HL-60 (cell line): ENCODE measurements around the gene A2M.

Experiments used
- CTCF ChIP-seq: IDR thresholded peaks from one replicate; pipeline ENCODE4 v1.5.1; 2011; ENCODE audit warnings: low read length, control low read depth, inconsistent platforms; ENCODE audit not compliant: insufficient read depth
- POLR2AphosphoS5 ChIP-seq: IDR thresholded peaks from 2 replicates; pipeline ENCODE4 v1.6.1; 2012; ENCODE audit warnings: low read depth
- TF ChIP-seq, protein P1 (sequence below): IDR thresholded peaks from 2 replicates; pipeline ENCODE4 v1.6.1; 2012; ENCODE audit warnings: low read depth; ENCODE audit not compliant: insufficient replicate concordance

- TF ChIP-seq CTCF (no peak), POLR2AphosphoS5 (no peak)
- TF ChIP-seq, protein P1, sequence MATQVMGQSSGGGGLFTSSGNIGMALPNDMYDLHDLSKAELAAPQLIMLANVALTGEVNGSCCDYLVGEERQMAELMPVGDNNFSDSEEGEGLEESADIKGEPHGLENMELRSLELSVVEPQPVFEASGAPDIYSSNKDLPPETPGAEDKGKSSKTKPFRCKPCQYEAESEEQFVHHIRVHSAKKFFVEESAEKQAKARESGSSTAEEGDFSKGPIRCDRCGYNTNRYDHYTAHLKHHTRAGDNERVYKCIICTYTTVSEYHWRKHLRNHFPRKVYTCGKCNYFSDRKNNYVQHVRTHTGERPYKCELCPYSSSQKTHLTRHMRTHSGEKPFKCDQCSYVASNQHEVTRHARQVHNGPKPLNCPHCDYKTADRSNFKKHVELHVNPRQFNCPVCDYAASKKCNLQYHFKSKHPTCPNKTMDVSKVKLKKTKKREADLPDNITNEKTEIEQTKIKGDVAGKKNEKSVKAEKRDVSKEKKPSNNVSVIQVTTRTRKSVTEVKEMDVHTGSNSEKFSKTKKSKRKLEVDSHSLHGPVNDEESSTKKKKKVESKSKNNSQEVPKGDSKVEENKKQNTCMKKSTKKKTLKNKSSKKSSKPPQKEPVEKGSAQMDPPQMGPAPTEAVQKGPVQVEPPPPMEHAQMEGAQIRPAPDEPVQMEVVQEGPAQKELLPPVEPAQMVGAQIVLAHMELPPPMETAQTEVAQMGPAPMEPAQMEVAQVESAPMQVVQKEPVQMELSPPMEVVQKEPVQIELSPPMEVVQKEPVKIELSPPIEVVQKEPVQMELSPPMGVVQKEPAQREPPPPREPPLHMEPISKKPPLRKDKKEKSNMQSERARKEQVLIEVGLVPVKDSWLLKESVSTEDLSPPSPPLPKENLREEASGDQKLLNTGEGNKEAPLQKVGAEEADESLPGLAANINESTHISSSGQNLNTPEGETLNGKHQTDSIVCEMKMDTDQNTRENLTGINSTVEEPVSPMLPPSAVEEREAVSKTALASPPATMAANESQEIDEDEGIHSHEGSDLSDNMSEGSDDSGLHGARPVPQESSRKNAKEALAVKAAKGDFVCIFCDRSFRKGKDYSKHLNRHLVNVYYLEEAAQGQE: no peak
Measured at GRCh38 chr12:9147461-9147860, 31.7 kb upstream of the A2M start.
